ENCODE measurements around the gene KLRC3.

DNA sequence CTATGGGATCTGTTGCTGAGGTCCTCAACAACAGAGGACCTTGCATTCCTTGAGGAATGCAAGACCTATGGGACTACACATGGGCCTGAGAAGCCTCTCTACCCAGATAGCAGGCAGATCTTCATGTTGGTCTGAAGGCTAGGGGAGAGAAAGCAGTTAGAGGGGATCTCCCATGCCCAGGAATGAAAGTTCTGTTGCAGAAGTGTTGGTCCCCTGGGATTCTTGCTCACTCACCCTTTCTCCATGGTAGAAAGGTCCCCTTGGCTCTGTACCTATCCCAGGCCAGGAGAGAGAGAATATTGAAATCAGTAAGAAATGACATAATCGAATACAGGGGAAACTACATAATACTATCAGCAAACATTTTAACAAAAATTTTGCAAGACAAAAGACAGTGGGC is 49.3 kb upstream of the KLRC3 start:
- no peak for TF ChIP-seq TAF1 (IDR thresholded peaks at IDR 0.05; ENCODE audit: borderline replicate concordance, low read depth, low read length)
- TF ChIP-seq POLR2AphosphoS5 (IDR thresholded peaks at IDR 0.05; ENCODE audit: low read depth, low read length): no peak
- no peak for TF ChIP-seq POLR2A (IDR thresholded peaks at IDR 0.05; ENCODE audit: low read depth, low read length)
